HEK293T (cell line): Measurements from ENCODE around the gene HIPK3.

Experiments
- ARNT ChIP-seq: fragments of 450-650 bp; IDR thresholded peaks from 2 replicates; pipeline ENCODE4 v1.6.1; 2017; ENCODE audit warnings: mild to moderate bottlenecking
- BHLHE40 ChIP-seq: fragments of 450-650 bp; IDR thresholded peaks from 2 replicates; pipeline ENCODE4 v1.6.1; 2016; ENCODE audit warnings: mild to moderate bottlenecking, moderate library complexity, borderline replicate concordance
- CTBP1 ChIP-seq: fragments of 450-650 bp; IDR thresholded peaks from 2 replicates; pipeline ENCODE4 v1.6.1; 2016; ENCODE audit warnings: borderline replicate concordance
- ELF4 ChIP-seq: fragments of 450-650 bp; IDR thresholded peaks from 2 replicates; pipeline ENCODE4 v1.6.1; 2017; ENCODE audit warnings: antibody characterized with exemption
- FOXK2 ChIP-seq: fragments of 450-650 bp; IDR thresholded peaks from 2 replicates; pipeline ENCODE4 v1.6.1; 2016; ENCODE audit warnings: mild to moderate bottlenecking
- FOXM1 ChIP-seq: fragments of 450-650 bp; IDR thresholded peaks from 2 replicates; pipeline ENCODE4 v1.6.1; 2017; ENCODE audit warnings: mild to moderate bottlenecking, borderline replicate concordance
- HDGF ChIP-seq: fragments of 450-650 bp; IDR thresholded peaks from 2 replicates; pipeline ENCODE4 v1.6.1; 2017; ENCODE audit warnings: antibody characterized with exemption, borderline replicate concordance
- LEF1 ChIP-seq: fragments of 450-650 bp; IDR thresholded peaks from 2 replicates; pipeline ENCODE4 v1.6.1; 2017; ENCODE audit warnings: mild to moderate bottlenecking, borderline replicate concordance
- PKNOX1 ChIP-seq: fragments of 450-650 bp; IDR thresholded peaks from 2 replicates; pipeline ENCODE4 v1.6.1; 2016
- SP1 ChIP-seq: fragments of 450-650 bp; IDR thresholded peaks from 2 replicates; pipeline ENCODE4 v1.6.1; 2017
- SUZ12 ChIP-seq: fragments of 450-650 bp; IDR thresholded peaks from 2 replicates; pipeline ENCODE4 v1.6.1; 2016; ENCODE audit warnings: mild to moderate bottlenecking
- ZNF384 ChIP-seq: fragments of 450-650 bp; IDR thresholded peaks from 2 replicates; pipeline ENCODE4 v1.6.1; 2016

- TF ChIP-seq SP1 (no peak), ELF4 (no peak), CTBP1 (no peak), ZNF384 (no peak), BHLHE40 (no peak), FOXM1 (no peak), HDGF (no peak), LEF1 (no peak), PKNOX1 (no peak), ARNT (no peak), FOXK2 (no peak), SUZ12 (no peak)
Measured at GRCh38 chr11:33388793-33389525, 131.8 kb downstream of the HIPK3 start.
